ENCODE data around the gene TM4SF20. TPM values are rescaled to one million over a fixed set of nuclear protein-coding genes. Genes with fewer than 3 reads are reported as not detected.
A peak's percentile ranks its signal among the peaks of the same experiment; 100 is the strongest.

The TM4SF20 gene
- total and polyA plus RNA-seq, 12 donors: not detected

DNA sequence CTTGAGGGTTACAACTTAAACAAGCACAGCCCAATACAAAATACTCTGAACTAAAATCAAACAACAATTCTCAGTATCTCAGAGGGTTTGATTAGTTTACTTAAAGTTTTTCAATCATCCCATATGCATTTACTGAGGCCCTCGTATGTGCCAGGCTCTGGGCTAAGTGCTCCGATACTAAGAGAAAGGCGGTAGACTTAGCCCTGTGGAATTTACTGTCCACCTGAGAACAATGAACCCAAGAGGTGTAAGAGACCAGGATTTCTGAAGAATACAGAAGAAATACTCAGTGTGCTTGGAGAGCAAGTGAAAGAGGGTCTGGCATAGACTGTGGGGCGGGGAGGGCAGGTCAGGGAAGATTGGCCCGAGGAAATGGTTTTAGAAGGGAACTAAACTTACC lies 33.8 kb upstream of the TM4SF20 start:
- WGBS, 2 donors: 77 to 85% methylated on average over 5 of the region's 5 CpGs
- H3K4me3 ChIP-seq: no peak overlapping the region
- DNase-seq: no peak
- no peaks in the 10 kb centered on the region for H3K27me3 ChIP-seq
- H3K27ac ChIP-seq: peak overlapping the region in 1 of 10 donors; percentile 90
- no peaks in the 10 kb centered on the region for H3K36me3 ChIP-seq
- TF ChIP-seq, protein P1, sequence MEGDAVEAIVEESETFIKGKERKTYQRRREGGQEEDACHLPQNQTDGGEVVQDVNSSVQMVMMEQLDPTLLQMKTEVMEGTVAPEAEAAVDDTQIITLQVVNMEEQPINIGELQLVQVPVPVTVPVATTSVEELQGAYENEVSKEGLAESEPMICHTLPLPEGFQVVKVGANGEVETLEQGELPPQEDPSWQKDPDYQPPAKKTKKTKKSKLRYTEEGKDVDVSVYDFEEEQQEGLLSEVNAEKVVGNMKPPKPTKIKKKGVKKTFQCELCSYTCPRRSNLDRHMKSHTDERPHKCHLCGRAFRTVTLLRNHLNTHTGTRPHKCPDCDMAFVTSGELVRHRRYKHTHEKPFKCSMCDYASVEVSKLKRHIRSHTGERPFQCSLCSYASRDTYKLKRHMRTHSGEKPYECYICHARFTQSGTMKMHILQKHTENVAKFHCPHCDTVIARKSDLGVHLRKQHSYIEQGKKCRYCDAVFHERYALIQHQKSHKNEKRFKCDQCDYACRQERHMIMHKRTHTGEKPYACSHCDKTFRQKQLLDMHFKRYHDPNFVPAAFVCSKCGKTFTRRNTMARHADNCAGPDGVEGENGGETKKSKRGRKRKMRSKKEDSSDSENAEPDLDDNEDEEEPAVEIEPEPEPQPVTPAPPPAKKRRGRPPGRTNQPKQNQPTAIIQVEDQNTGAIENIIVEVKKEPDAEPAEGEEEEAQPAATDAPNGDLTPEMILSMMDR (IDR thresholded peaks at IDR 0.05): no peak
- H3K4me1 ChIP-seq: peaks cover 0 to 72% (median 0%) of the 10 kb centered on the region in 9 donors
- no peaks in the 10 kb centered on the region for H3K9me3 ChIP-seq
- ATAC-seq: no peak
- intact Hi-C loops (cut with DNase I): loop anchor here in 1 of 10 donors (5.0 kb wide), 1 partner anchor 59 kb away; the partner anchor contains the start of gene AGFG1

DNA sequence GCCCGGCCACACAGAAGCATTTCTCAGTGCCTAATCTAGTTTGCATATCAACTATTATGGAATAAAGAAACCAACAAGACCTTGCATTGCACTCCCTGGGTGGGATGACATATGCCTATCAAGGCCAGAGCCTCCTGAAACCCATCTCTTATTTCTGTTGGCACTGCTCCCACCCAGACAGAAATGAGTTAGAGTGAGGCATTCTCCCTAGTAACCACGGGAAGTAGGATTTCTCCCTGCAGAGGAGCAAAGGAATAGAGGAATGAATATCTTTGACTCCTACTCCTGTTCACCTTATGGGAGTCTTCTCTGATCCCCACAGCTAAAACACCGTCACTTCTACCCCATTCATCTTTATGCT lies 32.9 kb upstream of the TM4SF20 start:
- TF ChIP-seq, protein P1 (IDR thresholded peaks at IDR 0.05): no peak
- no peak for ATAC-seq
- no peak overlapping the region for H3K27ac ChIP-seq
- no peaks in the 10 kb centered on the region for H3K9me3 ChIP-seq
- WGBS, 2 donors: 74 to 79% methylated on average over 3 of the region's 3 CpGs
- intact Hi-C loops (cut with DNase I): loop anchor here in 1 of 10 donors (5.0 kb wide), 1 partner anchor 60 kb away; the partner anchor contains the start of gene AGFG1
- DNase-seq: no peak
- H3K36me3 ChIP-seq: no peaks in the 10 kb centered on the region
- peaks cover 0 to 73% (median 2%) of the 10 kb centered on the region in 9 donors for H3K4me1 ChIP-seq
- H3K4me3 ChIP-seq: no peak overlapping the region
- H3K27me3 ChIP-seq: no peaks in the 10 kb centered on the region

DNA sequence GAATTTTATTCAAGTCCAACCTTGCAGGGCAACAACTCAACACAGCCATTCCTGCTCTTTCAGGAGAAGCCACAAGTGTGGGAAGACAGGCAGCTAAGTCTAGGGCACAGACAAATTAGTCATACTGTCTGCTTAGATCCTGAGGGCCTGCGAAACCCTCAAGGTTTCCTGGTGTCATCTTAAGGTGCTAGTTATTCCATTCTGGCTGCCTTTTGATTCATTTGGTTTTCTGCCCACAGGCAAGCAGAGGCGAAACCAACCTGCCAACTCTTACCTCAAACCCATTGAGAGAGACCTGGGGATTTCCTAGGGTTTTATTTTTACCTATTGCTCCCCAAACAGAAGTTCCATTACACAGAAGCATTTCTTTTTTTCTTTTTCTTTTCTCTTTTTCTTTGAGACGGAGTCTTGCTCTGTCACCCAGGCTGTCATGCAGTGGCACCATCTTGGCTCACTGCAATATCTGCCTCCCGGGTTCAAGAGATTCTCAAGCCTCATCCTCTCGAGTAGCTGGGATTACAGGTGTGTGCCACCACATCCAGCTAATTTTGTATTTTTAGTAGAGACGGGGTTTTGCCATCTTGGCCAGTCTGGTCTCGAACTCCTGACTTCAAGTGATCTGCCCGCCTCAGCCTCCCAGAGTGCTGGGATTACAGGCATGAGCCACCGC lies 32.3 kb upstream of the TM4SF20 start:
- Histone ChIP-seq H3K9me3 (no peaks in the 10 kb centered on the region), H3K27ac (peak overlapping the region in 1 of 10 donors; percentile 42), H3K27me3 (no peaks in the 10 kb centered on the region), H3K36me3 (no peaks in the 10 kb centered on the region), H3K4me3 (no peak overlapping the region), H3K4me1 (peaks cover 3 to 73% (median 7%) of the 10 kb centered on the region in 9 donors)
- ATAC-seq: no peak
- DNase-seq: no peak
- intact Hi-C loops (cut with DNase I): loop anchor here in 1 of 10 donors (5.0 kb wide), 1 partner anchor 61 kb away; the partner anchor contains the start of gene AGFG1
- TF ChIP-seq, protein P1 (IDR thresholded peaks at IDR 0.05): no peak
- WGBS, 2 donors: 93 to 97% methylated on average over 9 of the region's 9 CpGs

DNA sequence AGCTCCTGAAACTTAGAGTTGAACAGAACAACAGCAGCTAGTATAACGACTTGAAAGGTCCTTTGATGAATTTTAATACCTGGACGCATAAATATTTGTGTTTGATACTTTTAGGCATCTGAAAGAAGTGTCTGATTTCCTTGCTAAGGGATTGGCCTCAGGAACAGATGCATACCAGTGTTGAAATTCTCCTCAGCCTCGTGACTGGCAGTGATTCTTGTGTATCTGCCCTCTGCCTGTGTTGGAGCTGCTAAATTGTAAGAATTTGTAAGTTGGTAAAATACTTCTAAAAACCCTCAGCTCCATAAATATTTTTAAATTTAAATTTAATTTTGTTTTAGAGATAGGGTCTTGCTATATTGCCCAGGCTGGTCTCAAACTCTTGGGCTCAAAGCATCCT lies 31.1 kb upstream of the TM4SF20 start:
- DNase-seq (no peak), ATAC-seq (no peak)
- intact Hi-C loops (cut with DNase I): loop anchor here in 1 of 10 donors (5.0 kb wide), 1 partner anchor 62 kb away; the partner anchor contains the start of gene AGFG1
- WGBS, 2 donors: 83 to 84% methylated on average over 3 of the region's 3 CpGs
- H3K27me3 ChIP-seq: no peaks in the 10 kb centered on the region
- no peaks in the 10 kb centered on the region for H3K9me3 ChIP-seq
- H3K4me1 ChIP-seq: peaks cover 4 to 76% (median 14%) of the 10 kb centered on the region in 9 donors
- no peaks in the 10 kb centered on the region for H3K36me3 ChIP-seq
- no peak overlapping the region for H3K27ac ChIP-seq
- no peak overlapping the region for H3K4me3 ChIP-seq
- TF ChIP-seq, protein P1 (IDR thresholded peaks at IDR 0.05): no peak

All from heart right ventricle (tissue), 16 donors.